Colonic mucosa (tissue), 4 donors: ENCODE measurements around the gene ZNF79. TPM values are rescaled to one million over a fixed set of nuclear protein-coding genes. Genes with fewer than 3 reads are reported as not detected.

Experiments used
- DNase-seq: peaks from one replicate; pipeline ENCODE4 v3.0.0-alpha.2; 2020
- H3K27ac ChIP-seq: fragments of 200-600 bp; one replicate; pipeline ENCODE4 v1.8.0; 2021
- H3K27me3 ChIP-seq: fragments of 200-600 bp; one replicate; pipeline ENCODE4 v1.8.0; 2021
- H3K36me3 ChIP-seq: fragments of 200-600 bp; one replicate; pipeline ENCODE4 v1.8.0; 2021
- H3K4me1 ChIP-seq: fragments of 200-600 bp; one replicate; pipeline ENCODE4 v1.8.0; 2021; ENCODE audit warnings: mild to moderate bottlenecking
- H3K4me3 ChIP-seq: fragments of 200-600 bp; one replicate; pipeline ENCODE4 v1.8.0; 2021
- H3K9ac ChIP-seq, 2 donors: one replicate each; pipeline ENCODE4 v1.7.0; 2013; ENCODE audit warnings: control low read depth in 2 of 2, low read depth in 2 of 2, low read length in 2 of 2
- H3K9me3 ChIP-seq: fragments of 200-600 bp; one replicate; pipeline ENCODE4 v1.8.0; 2021
- intact Hi-C: fragments of 100-400 bp; cut with DNase I; formaldehyde crosslinking; loops from one replicate; pipeline ENCODE4 v1.14.1; 2022
- total RNA-seq, 2 donors: library from RNA; stranded (reverse); fragmentation: NEBNext Ultra II Directional in 1 of 2; extraction: Animal tissue kit (Norgen Biotek cat#: 25700) in 1 of 2; gene quantifications; one replicate each; pipeline ENCODE4 v1.2.1, GENCODE V29; 2021
- TF ChIP-seq, protein P1 (sequence below): fragments of 200-600 bp; IDR thresholded peaks from one replicate; pipeline ENCODE4 v1.8.0; 2022; ENCODE audit warnings: antibody characterized with exemption, mild to moderate bottlenecking
- donor health status: healthy.
- donor health status: DM: no; HTN: no; CAD: no.
- donor health status: DM: no; HTN: no; CAD: no.

The ZNF79 gene
- total RNA-seq, 2 donors from 2014 or later = 5.8 to 6.4 TPM

DNA sequence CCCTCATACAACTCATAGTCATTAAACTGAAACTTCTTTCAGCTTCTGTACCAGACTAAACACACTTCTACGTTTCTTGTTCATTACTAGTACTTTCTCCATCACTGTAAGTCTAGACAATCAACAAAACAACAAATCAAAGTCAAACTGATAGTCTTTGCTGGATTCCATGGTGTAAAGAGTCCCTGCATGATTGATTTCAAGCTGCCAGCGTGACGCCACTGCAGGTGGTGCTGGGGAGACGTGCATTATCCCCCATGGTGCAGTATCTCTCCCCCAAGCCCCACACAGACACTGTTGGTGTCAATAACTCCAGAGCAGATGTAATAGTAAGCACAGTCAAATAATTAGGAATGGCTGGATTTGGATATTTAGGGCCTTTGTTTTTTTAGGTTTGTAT, 37.9 kb upstream of the ZNF79 start:
- no peaks in the 10 kb centered on the region for H3K27me3 ChIP-seq
- intact Hi-C loops = no loop called here
- no peaks in the 10 kb centered on the region for H3K36me3 ChIP-seq
- H3K4me1 ChIP-seq = peaks cover 3% of the 10 kb centered on the region
- DNase-seq = peak; percentile 13
- no peaks in the 10 kb centered on the region for H3K9me3 ChIP-seq
- TF ChIP-seq, protein P1, sequence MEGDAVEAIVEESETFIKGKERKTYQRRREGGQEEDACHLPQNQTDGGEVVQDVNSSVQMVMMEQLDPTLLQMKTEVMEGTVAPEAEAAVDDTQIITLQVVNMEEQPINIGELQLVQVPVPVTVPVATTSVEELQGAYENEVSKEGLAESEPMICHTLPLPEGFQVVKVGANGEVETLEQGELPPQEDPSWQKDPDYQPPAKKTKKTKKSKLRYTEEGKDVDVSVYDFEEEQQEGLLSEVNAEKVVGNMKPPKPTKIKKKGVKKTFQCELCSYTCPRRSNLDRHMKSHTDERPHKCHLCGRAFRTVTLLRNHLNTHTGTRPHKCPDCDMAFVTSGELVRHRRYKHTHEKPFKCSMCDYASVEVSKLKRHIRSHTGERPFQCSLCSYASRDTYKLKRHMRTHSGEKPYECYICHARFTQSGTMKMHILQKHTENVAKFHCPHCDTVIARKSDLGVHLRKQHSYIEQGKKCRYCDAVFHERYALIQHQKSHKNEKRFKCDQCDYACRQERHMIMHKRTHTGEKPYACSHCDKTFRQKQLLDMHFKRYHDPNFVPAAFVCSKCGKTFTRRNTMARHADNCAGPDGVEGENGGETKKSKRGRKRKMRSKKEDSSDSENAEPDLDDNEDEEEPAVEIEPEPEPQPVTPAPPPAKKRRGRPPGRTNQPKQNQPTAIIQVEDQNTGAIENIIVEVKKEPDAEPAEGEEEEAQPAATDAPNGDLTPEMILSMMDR = no peak
- no peak overlapping the region for H3K9ac ChIP-seq
- H3K27ac ChIP-seq = no peak overlapping the region
- H3K4me3 ChIP-seq = no peak overlapping the region

DNA sequence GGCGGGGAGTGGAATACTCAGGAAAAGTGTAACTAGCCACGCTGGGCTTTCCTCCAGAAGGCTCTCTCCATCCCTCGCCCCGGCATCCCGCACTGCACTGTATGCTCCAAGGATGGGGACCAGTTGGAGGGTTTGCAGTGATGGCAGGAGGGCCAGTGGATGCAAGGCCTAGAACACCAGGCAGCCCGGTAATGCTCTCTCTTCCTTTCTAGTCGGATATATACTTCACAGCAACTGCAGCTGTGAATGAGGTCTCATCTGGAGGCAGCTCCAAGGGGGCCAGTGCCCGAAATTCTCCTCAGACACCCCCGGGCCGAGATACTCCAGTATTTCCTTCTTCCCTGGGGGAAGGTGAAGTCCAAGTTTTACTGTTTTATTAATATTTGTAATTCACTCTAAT, 37.2 kb upstream of the ZNF79 start:
- no peak overlapping the region for H3K9ac ChIP-seq
- no peak overlapping the region for H3K27ac ChIP-seq
- intact Hi-C loops = no loop called here
- H3K36me3 ChIP-seq = no peaks in the 10 kb centered on the region
- no peaks in the 10 kb centered on the region for H3K9me3 ChIP-seq
- TF ChIP-seq, protein P1 = no peak
- H3K4me3 ChIP-seq = no peak overlapping the region
- no peaks in the 10 kb centered on the region for H3K27me3 ChIP-seq
- peaks cover 3% of the 10 kb centered on the region for H3K4me1 ChIP-seq
- no peak for DNase-seq

DNA sequence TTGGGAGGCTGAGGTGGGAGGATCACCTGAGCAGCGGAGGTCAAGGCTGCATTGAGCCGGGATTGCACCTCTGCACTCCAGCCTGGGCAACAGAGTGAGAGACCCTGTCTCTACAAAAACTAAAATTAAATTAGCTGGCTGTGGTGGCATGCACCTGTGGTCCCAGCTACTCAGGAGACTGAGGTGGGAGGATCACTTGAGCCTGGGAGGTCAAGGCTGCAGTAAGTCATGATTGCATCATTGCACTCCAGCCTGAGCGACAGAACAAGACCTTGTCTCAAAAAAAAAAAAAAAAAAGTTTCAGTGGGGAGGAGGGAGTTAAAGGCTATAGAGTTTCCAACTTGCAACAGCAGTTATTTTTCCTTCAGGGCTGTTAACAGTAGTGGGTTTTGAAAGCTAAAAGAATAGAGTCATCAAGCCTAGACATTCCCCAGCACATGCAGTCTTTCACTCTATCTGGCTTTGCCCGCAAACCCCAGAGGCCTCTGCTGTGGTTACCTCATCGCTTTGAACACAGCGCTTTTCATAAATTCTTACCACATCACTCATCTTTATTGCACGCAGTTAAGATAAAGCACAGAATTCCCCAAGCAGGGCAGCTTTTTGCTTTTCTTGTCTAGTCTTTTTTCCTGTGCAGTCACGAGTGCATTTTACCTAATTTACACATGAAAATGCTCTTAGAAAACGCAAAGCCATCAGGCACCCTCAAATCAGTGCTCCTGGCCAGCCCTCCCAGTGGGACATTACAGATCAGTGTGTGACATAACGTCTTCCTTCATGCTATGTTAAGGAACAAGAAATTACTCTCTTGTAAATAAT, 35.9 kb upstream of the ZNF79 start:
- intact Hi-C loops = no loop called here
- TF ChIP-seq, protein P1 = no peak
- peak overlapping the region; percentile 22 for H3K27ac ChIP-seq
- H3K9ac ChIP-seq = peak overlapping the region in 1 of 2 donors; percentile 79
- DNase-seq = peak; percentile 80
- H3K9me3 ChIP-seq = no peaks in the 10 kb centered on the region
- peaks cover 3% of the 10 kb centered on the region for H3K4me1 ChIP-seq
- H3K36me3 ChIP-seq = no peaks in the 10 kb centered on the region
- no peaks in the 10 kb centered on the region for H3K27me3 ChIP-seq
- H3K4me3 ChIP-seq = no peak overlapping the region

DNA sequence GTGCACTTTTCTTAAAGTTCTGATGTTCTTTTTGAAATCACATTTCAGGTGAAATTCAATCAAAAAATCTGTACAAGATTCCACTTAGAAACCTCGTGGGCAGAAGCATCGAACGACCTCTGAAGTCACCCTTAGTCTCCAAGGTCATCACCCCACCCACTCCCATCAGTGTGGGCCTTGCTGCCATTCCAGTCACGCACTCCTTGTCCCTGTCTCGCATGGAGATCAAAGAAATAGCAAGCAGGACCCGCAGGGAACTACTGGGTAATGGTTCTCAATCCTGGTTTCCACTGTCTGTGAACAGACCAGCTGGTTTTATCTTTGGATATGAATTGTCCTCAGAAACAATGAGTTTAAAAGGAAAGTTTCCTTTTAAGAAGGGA, 35.3 kb upstream of the ZNF79 start:
- Histone ChIP-seq H3K36me3 (no peaks in the 10 kb centered on the region), H3K27me3 (no peaks in the 10 kb centered on the region), H3K9ac (peak overlapping the region in 1 of 2 donors; percentile 79), H3K4me1 (peaks cover 3% of the 10 kb centered on the region), H3K9me3 (no peaks in the 10 kb centered on the region), H3K27ac (peak overlapping the region; percentile 22), H3K4me3 (no peak overlapping the region)
- DNase-seq = no peak
- intact Hi-C loops = no loop called here
- TF ChIP-seq, protein P1 = no peak

DNA sequence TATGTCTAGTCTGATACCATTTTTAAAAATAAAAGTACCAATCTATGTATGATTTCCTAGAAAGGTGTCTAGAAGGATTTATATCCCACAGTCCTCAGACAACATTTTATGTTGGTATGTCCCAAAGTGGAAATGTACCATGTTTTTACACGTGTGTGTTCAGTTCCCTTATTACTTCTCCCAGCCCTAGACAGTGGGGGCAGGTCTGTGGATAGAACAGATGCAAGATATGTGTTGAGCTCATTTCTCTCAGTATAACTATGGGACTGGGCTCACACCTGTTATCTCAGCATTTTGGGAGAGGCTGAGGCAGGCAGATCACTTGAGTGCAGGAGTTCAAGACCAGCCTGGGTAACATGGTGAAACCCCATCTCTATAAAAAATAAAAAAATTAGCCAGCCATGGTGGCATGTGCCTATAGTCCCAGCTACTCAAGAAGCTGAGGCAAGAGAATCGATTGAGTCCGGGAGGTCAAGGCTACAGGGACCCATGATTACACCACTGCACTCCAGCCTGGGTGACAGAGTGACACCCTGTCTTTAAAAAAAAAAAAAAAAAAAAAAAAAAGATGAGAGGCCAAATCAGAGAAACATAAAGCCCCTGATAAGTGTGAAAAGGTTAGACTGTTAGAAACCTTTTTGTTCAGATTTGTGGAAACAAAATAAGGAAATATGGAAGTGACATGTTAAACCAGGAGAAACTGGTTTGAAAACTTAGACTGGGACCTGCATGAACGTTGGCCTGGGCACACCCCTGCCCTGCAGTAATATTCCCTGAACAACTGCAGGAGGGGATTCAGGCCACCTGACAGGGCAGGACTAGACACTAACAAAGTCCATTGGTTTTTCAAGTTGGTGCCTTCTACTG, 34.6 kb upstream of the ZNF79 start:
- Histone ChIP-seq H3K9me3 (no peaks in the 10 kb centered on the region), H3K36me3 (no peaks in the 10 kb centered on the region), H3K4me1 (peaks cover 3% of the 10 kb centered on the region), H3K27me3 (no peaks in the 10 kb centered on the region), H3K9ac (peak overlapping the region in 1 of 2 donors; percentile 79), H3K27ac (no peak overlapping the region), H3K4me3 (no peak overlapping the region)
- TF ChIP-seq, protein P1 = no peak
- peak; percentile 74 for DNase-seq
- intact Hi-C loops = loop anchor here (10.0 kb wide), 2 partner anchors 105 to 175 kb away; no protein-coding TSS in a partner anchor
